GM20000 (cell line): ENCODE data around the gene CTCFL.
"Not testable (repeated sequence)": the region's sequence is repeated elsewhere in the genome, so short reads cannot be mapped to it uniquely, and the experiment has no call there.

Experiments
- DNase-seq: peaks from one replicate; pipeline ENCODE4 v3.0.0; 2012; ENCODE audit warnings: low spot score
- CTCF ChIP-seq: IDR thresholded peaks from 2 replicates; pipeline ENCODE4 v1.5.1; 2012; ENCODE audit warnings: mild to moderate bottlenecking, control low read depth; ENCODE audit errors: extremely low read depth, missing control alignments

The CTCFL gene

GRCh38 chr20:57523782-57524181, 1.2 kb downstream of the CTCFL start:
- TF ChIP-seq CTCF, result no peak
- DNase-seq, result peak; percentile 15

- peak; percentile 48 for DNase-seq
- no peak for TF ChIP-seq CTCF
These were observed 2.4 kb downstream of the CTCFL start for GRCh38 chr20:57522380-57523140.

DNA sequence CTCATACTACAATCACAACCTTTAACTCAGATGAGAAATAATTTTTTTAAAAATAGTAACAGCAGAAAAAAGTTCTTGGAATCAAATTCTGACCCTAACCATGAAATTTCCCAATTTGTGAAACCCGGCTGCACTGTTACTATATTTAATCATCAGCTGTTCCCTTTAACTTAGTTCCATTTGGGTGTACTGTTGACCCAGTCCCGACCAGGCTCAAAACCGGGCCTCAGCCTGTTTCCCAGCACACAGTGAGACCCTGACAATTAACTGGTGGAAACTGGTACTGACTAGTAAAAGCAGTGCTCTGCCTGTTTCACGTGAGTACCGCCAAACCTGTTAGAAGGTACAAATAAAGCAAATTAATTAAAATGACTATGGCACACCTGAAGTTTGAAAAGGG, 7.0 kb downstream of the CTCFL start:
- no peak for TF ChIP-seq CTCF
- no peak for DNase-seq

DNA sequence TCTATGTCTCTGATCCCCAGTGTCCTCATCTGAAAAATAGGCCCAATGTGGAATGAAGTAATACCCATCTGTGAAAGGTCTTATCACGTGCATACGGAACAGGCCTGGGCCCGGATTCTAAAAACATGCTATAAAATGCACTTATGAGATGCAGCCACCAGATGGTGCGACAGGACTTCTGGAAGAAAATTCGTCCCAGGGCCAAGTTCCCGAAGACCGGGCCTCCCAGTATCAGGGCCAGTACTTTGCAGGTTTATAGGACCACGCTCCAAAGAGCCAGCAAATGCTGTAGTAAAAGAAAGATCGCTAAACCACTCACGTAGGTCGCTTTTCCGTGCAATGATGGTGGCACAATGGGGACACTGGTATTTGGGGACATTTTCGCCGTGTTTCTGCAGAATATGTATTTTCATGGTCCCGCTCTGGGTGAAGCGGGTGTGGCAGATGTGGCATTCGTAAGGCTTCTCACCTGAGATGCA, 10.6 kb downstream of the CTCFL start:
- TF ChIP-seq CTCF, result peak; percentile 52
- peak; percentile 65 for DNase-seq

GRCh38 chr20:57513199-57513598, 11.7 kb downstream of the CTCFL start:
- DNase-seq, result no peak
- TF ChIP-seq CTCF, result no peak

GRCh38 chr20:57512432-57512831, 12.5 kb downstream of the CTCFL start:
- TF ChIP-seq CTCF, result no peak
- DNase-seq, result no peak

- not testable (repeated sequence) for DNase-seq
These were observed 13.2 kb downstream of the CTCFL start for GRCh38 chr20:57511709-57512108.

DNA sequence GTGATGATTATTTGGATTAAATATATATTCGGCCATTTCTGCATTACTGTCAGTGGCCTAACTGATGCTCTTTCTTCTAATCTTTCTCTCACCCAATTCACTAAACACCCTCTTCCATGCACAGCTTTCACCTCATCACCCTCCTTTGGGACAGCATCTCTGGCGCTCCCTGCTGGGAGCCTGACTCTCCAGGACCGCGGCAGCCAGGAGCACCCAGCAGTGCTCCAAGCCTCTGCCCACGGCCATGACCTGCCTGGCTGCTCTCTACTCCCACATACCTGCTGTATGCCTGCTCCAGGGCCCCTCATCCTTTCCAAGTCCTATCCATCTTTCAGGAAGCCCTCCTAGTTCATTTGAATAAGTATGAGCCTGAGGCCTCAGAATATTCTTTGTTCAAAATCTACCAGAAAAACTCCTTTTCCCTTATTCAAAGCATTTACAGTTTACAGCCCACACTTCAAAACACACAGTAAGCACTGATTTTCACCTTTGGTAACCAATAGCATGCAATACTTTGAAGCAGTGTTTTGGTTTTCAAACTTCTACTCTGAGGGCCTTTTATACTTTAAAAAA, 15.2 kb downstream of the CTCFL start:
- peak; percentile 47 for TF ChIP-seq CTCF
- peak; percentile 48 for DNase-seq
